Fibroblast of lung (primary cell): ENCODE measurements around the gene RAD18. TPM values are rescaled to one million over a fixed set of nuclear protein-coding genes. Genes with fewer than 3 reads are reported as not detected.

Experiments used
- DNase-seq, 2 donors: peaks; one replicate each; pipeline versions ENCODE4 v3.0.0 to v3.0.0-alpha.2; 2010; ENCODE audit warnings: low read depth in 2 of 2
- H2AFZ ChIP-seq: 2 replicates; pipeline ENCODE4 v1.5.1; 2012; ENCODE audit warnings: low read length, control low read depth, inconsistent platforms
- H3K27ac ChIP-seq: 2 replicates; pipeline ENCODE4 v1.5.1; 2011; ENCODE audit warnings: low read length, control low read depth; ENCODE audit not compliant: insufficient read depth
- H3K27me3 ChIP-seq: 2 replicates; pipeline ENCODE4 v1.5.1; 2011; ENCODE audit warnings: mild to moderate bottlenecking, low read length; ENCODE audit not compliant: control insufficient read depth, insufficient read depth
- H3K36me3 ChIP-seq: 2 replicates; pipeline ENCODE4 v1.5.1; 2011; ENCODE audit warnings: low read length; ENCODE audit not compliant: control insufficient read depth, insufficient read depth
- H3K4me1 ChIP-seq: 2 replicates; pipeline ENCODE4 v1.5.1; 2011; ENCODE audit warnings: low read length; ENCODE audit not compliant: control insufficient read depth, insufficient read depth; ENCODE audit errors: extremely low read depth
- H3K4me2 ChIP-seq: 2 replicates; pipeline ENCODE4 v1.5.1; 2011; ENCODE audit warnings: low read length, control low read depth; ENCODE audit not compliant: insufficient read depth; ENCODE audit errors: extremely low read depth
- H3K4me3 ChIP-seq, 4 experiments: fragments of 200-600 bp in 1 of 4; sonication (generic) in 1 of 4; replicated peaks in 1 of 4; 2 replicates each; pipeline ENCODE4 v1.5.1; 2011 to 2016; ENCODE audit warnings: low read length in 4 of 4, low read depth in 3 of 4, mild to moderate bottlenecking in 3 of 4, control low read depth in 2 of 4, inconsistent platforms in 1 of 4, mixed read lengths in 1 of 4; ENCODE audit not compliant: insufficient read depth in 1 of 4; ENCODE audit errors: control extremely low read depth in 1 of 4
- H3K79me2 ChIP-seq: 2 replicates; pipeline ENCODE4 v1.5.1; 2012; ENCODE audit warnings: mild to moderate bottlenecking, low read length, inconsistent platforms; ENCODE audit not compliant: control insufficient read depth, insufficient read depth
- H3K9ac ChIP-seq: 2 replicates; pipeline ENCODE4 v1.5.1; 2011; ENCODE audit warnings: mild to moderate bottlenecking, low read length, control low read depth; ENCODE audit not compliant: insufficient read depth
- H3K9me3 ChIP-seq: 2 replicates; pipeline ENCODE4 v1.5.1; 2012; ENCODE audit warnings: low read depth, low read length; ENCODE audit not compliant: control insufficient read depth, insufficient read depth
- H4K20me1 ChIP-seq: 2 replicates; pipeline ENCODE4 v1.5.1; 2011; ENCODE audit warnings: low read length; ENCODE audit not compliant: control insufficient read depth, insufficient read depth; ENCODE audit errors: extremely low read depth
- CTCF ChIP-seq, 2 donors: IDR thresholded peaks in 1 of 2; conservative IDR thresholded peaks in 1 of 2; 1 replicate in 1 of 2; 2 replicates in 1 of 2; pipeline ENCODE4 v1.5.1; 2011 to 2012; ENCODE audit warnings: low read length in 2 of 2, control low read depth in 1 of 2, inconsistent platforms in 1 of 2, low read depth in 1 of 2, mild to moderate bottlenecking in 1 of 2
- EZH2 ChIP-seq: IDR thresholded peaks from 2 replicates; pipeline ENCODE4 v1.5.1; 2012; ENCODE audit warnings: low read length, control low read depth, mild to moderate bottlenecking; ENCODE audit errors: missing control alignments
- polyA plus RNA-seq, 2 donors: library from polyadenylated mRNA; depleted of rRNA in 1 of 2; stranded (reverse) in 1 of 2; unstranded in 1 of 2; fragments of >200 nt; gene quantifications; 2 replicates each; pipeline ENCODE4 v1.2.1, GENCODE V29; 2011 to 2012; ENCODE audit warnings: missing spikeins in 1 of 2
- total RNA-seq: library from RNA; depleted of rRNA; stranded (reverse); fragments of >200 nt; gene quantifications from 2 replicates; pipeline ENCODE4 v1.2.1, GENCODE V29; 2014

RAD18 gene
- total and polyA plus RNA-seq, 2 donors (not counting 1 experiment from before 2014, with no cell fraction given), result 6.1 to 9.9 TPM

DNA sequence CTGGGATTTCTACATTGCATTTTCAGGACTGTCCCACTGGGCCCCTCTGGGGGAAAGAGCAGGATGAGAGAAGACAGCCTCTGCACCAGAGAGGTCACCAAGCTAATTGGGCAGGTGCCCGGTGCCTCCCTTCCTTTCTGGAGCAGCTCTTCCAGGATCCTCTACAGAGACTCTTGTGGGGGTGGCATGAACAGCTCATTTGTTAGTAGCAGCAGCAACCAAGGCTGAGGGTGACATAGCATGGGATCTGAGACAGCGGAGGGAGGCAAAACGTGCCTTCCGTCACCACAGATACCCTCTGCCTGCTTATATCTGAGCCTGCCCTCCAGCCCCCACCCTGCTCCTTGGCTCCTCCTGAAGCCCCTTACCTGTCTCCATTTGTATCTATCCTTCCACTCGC, 110.8 kb downstream of the RAD18 start:
- Histone ChIP-seq H3K4me1 (peaks cover 12% of the 10 kb centered on the region), H3K79me2 (no peaks in the 10 kb centered on the region), H3K36me3 (no peaks in the 10 kb centered on the region), H3K27ac (no peak overlapping the region), H4K20me1 (no peaks in the 10 kb centered on the region), H3K4me2 (no peak overlapping the region), H3K27me3 (no peaks in the 10 kb centered on the region), H2AFZ (no peak overlapping the region), H3K9me3 (no peaks in the 10 kb centered on the region), H3K9ac (no peak overlapping the region), H3K4me3 (no peak overlapping the region)
- TF ChIP-seq CTCF (conservative IDR thresholded peaks at IDR 0.05 in 1 of 2, IDR thresholded peaks at IDR 0.05 in 1 of 2; ENCODE audit: low read depth in 1 of 2, low read length in 2 of 2) (no peak), EZH2 (no peak)
- no peak for DNase-seq

DNA sequence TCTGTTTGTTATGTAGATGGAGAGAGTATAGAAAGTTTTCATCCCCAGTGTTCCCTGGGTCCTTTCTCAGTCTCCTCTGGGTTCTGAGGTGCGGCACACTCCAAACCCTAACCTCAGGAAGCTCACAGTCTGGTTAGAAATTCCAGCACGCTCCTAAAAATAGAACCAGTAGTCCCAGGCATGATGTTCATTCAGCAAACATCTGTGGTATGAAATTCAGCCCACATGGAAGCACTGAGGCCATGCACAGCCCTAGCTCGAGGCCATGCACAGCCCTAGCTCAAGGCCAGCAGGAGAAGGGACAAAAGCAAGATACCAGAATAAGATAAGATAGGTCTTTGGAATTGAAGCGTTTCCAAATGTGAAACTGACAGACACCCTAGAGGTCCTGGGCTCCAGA, 111.6 kb downstream of the RAD18 start:
- no peak for TF ChIP-seq CTCF (conservative IDR thresholded peaks at IDR 0.05 in 1 of 2, IDR thresholded peaks at IDR 0.05 in 1 of 2; ENCODE audit: low read depth in 1 of 2, low read length in 2 of 2)
- TF ChIP-seq EZH2, result no peak
- H3K79me2 ChIP-seq, result no peaks in the 10 kb centered on the region
- H3K4me3 ChIP-seq, result no peak overlapping the region
- H3K9me3 ChIP-seq, result no peaks in the 10 kb centered on the region
- DNase-seq, result peak; percentile 82 to 97
- no peaks in the 10 kb centered on the region for H4K20me1 ChIP-seq
- no peaks in the 10 kb centered on the region for H3K36me3 ChIP-seq
- H3K27me3 ChIP-seq, result no peaks in the 10 kb centered on the region
- peak overlapping the region; percentile 62 for H3K27ac ChIP-seq
- H3K9ac ChIP-seq, result no peak overlapping the region
- H2AFZ ChIP-seq, result no peak overlapping the region
- peaks cover 12% of the 10 kb centered on the region for H3K4me1 ChIP-seq
- peak overlapping the region; percentile 38 for H3K4me2 ChIP-seq

- TF ChIP-seq CTCF (conservative IDR thresholded peaks at IDR 0.05 in 1 of 2, IDR thresholded peaks at IDR 0.05 in 1 of 2; ENCODE audit: low read depth in 1 of 2, low read length in 2 of 2), result no peak
- TF ChIP-seq EZH2, result no peak
- peaks cover 20% of the 10 kb centered on the region for H3K4me1 ChIP-seq
- no peaks in the 10 kb centered on the region for H3K36me3 ChIP-seq
- DNase-seq, result peak; percentile 43 to 83
- H2AFZ ChIP-seq, result peak overlapping the region; percentile 17
- H3K27me3 ChIP-seq, result no peaks in the 10 kb centered on the region
- H3K79me2 ChIP-seq, result no peaks in the 10 kb centered on the region
- no peak overlapping the region for H3K4me3 ChIP-seq
- H3K9me3 ChIP-seq, result no peaks in the 10 kb centered on the region
- no peak overlapping the region for H3K4me2 ChIP-seq
- no peak overlapping the region for H3K9ac ChIP-seq
- peak overlapping the region; percentile 13 for H3K27ac ChIP-seq
- H4K20me1 ChIP-seq, result no peaks in the 10 kb centered on the region
Observed at GRCh38 chr3:8848696-8849131, 114.6 kb downstream of the RAD18 start.
